Pancreas (tissue), 10 donors: ENCODE data around the gene FLT3LG. TPM values are rescaled to one million over a fixed set of nuclear protein-coding genes. Genes with fewer than 3 reads are reported as not detected.

Experiments
- ATAC-seq, 4 donors: fragments of 200-7000 bp; cut with Tn5 transposase; one replicate each; pipeline versions ENCODE4 v1.8.0 to v1.9.1; 2020; ENCODE audit warnings: mild to moderate bottlenecking in 4 of 4, moderate library complexity in 4 of 4
- DNase-seq, 6 donors: peaks; one replicate each; pipeline ENCODE4 v3.0.0-alpha.2; 2020
- FAIRE-seq: peaks from 2 replicates; lab custom pipeline; 2012; peaks lifted over from hg19 to GRCh38; lab: Jason Lieb, UNC
- H3K27ac ChIP-seq, 4 donors: fragments of 200-600 bp; sonication (generic); 1 replicate in 3 of 4; 2 replicates in 1 of 4; pipeline versions ENCODE4 v1.5.0 to v1.8.0; 2020
- H3K27me3 ChIP-seq, 4 donors: fragments of 200-600 bp; one replicate each; pipeline ENCODE4 v1.8.0; 2021
- H3K36me3 ChIP-seq, 3 donors: fragments of 200-600 bp; sonication (generic) in 1 of 3; one replicate each; pipeline versions ENCODE4 v1.5.0 to v1.8.0; 2020 to 2021
- H3K4me1 ChIP-seq, 3 donors: fragments of 200-600 bp; one replicate each; pipeline ENCODE4 v1.8.0; 2021
- H3K4me3 ChIP-seq, 4 donors: fragments of 200-600 bp; sonication (generic) in 2 of 4; one replicate each; pipeline versions ENCODE4 v1.5.0 to v1.8.0; 2020 to 2021
- H3K9me3 ChIP-seq, 4 donors: fragments of 200-600 bp; one replicate each; pipeline ENCODE4 v1.8.0; 2021
- WGBS, 2 donors: extraction: QIAGEN DNeasy Blood & Tissue Kit; methylation state at CpG; one replicate each; pipeline ENCODE4 v1.1.7; 2013; 5-methylcytosine and 5-hydroxymethylcytosine counted together
- intact Hi-C, 3 donors: fragments of 100-400 bp; cut with DNase I; formaldehyde crosslinking; loops; one replicate each; pipeline versions ENCODE4 v1.11.1 to v1.14.2; 2022
- polyA plus RNA-seq, 2 donors: library from polyadenylated mRNA; stranded (reverse); fragments of 200-250 nt; gene quantifications; one replicate each; pipeline ENCODE4 v1.2.3, GENCODE V29; 2013
- total RNA-seq, 6 donors: library from RNA; stranded (reverse); fragmentation: NEBNext Ultra II Directional in 4 of 6; extraction: Animal tissue kit (Norgen Biotek cat#: 25700) in 4 of 6; gene quantifications; one replicate each; pipeline versions ENCODE4 v1.2.1 to v1.2.4, GENCODE V29; 2021 to 2023
- TF ChIP-seq, protein P1 (sequence below), 4 donors: fragments of 200-600 bp; sonication (generic) in 3 of 4; IDR thresholded peaks; one replicate each; pipeline versions ENCODE4 v1.5.0 to v1.8.0; 2021; ENCODE audit warnings: antibody characterized with exemption in 4 of 4
- donor health status: healthy with polysubstance abuse.
- donor health status: DM: no; HTN: no; CAD: no; lungs with moderate emphysema.
- donor health status: DM: no; HTN: no; CAD: no.
- donor health status: control.
- donor health status: control.
- donor health status: Bipolar disorder and iron deficiency.
- donor health status: DM: yes; HTN: yes; CAD: no.
- donor health status: DM: no; HTN: no; CAD: no.
- donor health status: DM: no; HTN: no; CAD: no.
- donor health status: DM: yes; HTN: yes; CAD: no.

Gene FLT3LG
- total and polyA plus RNA-seq, 8 donors: 0.79 to 8.4 (median 2.7) TPM

DNA sequence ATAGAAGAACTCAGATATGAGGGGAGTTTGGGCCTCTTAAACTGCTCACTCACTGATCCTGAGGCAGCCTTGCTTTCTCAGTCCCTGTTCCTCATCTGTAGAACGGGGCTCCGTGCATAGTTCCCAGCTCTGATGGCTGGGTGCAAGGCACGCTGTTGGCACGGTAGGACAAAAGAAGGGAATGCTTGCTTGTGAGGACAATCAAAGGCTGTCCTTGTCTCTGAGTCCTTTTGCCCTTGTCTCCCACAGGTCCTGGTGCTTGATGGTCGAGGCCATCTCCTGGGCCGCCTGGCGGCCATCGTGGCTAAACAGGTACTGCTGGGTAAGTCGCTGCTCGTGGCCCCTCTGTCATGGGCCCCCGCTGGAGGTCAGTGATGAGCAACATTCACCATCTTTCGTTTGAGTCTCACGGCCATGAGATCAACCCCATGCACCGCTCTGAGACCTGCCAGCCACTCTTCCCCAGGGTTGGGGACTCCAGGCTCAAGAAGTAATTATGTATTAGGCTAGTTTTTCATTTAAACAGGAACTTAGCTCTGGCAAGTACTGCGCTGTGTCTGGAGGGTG lies 15.7 kb downstream of the FLT3LG start:
- FAIRE-seq: no peak
- no peak for ATAC-seq
- TF ChIP-seq, protein P1, sequence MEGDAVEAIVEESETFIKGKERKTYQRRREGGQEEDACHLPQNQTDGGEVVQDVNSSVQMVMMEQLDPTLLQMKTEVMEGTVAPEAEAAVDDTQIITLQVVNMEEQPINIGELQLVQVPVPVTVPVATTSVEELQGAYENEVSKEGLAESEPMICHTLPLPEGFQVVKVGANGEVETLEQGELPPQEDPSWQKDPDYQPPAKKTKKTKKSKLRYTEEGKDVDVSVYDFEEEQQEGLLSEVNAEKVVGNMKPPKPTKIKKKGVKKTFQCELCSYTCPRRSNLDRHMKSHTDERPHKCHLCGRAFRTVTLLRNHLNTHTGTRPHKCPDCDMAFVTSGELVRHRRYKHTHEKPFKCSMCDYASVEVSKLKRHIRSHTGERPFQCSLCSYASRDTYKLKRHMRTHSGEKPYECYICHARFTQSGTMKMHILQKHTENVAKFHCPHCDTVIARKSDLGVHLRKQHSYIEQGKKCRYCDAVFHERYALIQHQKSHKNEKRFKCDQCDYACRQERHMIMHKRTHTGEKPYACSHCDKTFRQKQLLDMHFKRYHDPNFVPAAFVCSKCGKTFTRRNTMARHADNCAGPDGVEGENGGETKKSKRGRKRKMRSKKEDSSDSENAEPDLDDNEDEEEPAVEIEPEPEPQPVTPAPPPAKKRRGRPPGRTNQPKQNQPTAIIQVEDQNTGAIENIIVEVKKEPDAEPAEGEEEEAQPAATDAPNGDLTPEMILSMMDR (IDR thresholded peaks at IDR 0.05): no peak
- Histone ChIP-seq H3K27ac (peak overlapping the region in 2 of 4 donors; percentile 39 to 85), H3K4me1 (peaks cover 12 to 20% (median 14%) of the 10 kb centered on the region in 3 donors), H3K36me3 (peaks cover 14 to 38% (median 30%) of the 10 kb centered on the region in 3 donors), H3K27me3 (no peaks in the 10 kb centered on the region), H3K9me3 (no peaks in the 10 kb centered on the region), H3K4me3 (peak overlapping the region in 3 of 4 donors; percentile 86 to 89 (median 87))
- no peak for DNase-seq
- WGBS, 2 donors: 38 to 40% methylated on average over 15 of the region's 15 CpGs
- intact Hi-C loops: no loop called here

DNA sequence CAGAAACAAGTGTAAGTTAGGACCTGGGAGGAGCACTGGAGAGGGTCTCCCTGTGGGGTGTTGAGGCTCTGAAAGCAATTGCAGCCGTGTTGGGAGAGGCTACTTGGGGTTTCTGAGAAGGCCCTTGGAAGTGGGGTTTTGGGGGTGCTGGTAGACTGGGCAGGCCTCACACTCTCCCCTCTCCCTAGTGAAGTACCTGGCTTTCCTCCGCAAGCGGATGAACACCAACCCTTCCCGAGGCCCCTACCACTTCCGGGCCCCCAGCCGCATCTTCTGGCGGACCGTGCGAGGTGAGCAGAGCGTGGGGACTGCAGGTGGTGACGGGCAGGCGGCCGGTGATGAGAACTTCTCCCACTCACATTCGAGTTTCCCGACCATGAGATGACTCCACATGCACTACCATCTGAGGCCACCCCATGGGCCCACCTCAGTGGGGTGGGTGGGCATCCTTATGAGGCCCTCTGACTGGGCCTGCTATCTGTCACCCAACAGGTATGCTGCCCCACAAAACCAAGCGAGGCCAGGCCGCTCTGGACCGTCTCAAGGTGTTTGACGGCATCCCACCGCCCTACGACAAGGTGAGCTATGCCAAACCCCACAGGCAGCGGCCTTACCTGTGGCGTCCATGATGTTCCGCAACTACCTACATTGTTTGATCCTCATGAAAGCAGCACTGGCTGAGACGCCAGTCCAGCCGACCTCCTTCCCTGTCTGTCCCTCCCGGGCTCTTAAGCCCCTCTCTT lies 16.4 kb downstream of the FLT3LG start:
- H3K4me3 ChIP-seq: peak overlapping the region in 2 of 4 donors; percentile 86 to 89
- ATAC-seq (no peak), DNase-seq (peak in 1 of 6 donors; percentile 78), FAIRE-seq (no peak)
- no peaks in the 10 kb centered on the region for H3K9me3 ChIP-seq
- H3K36me3 ChIP-seq: peaks cover 14 to 38% (median 30%) of the 10 kb centered on the region in 3 donors
- no peaks in the 10 kb centered on the region for H3K27me3 ChIP-seq
- TF ChIP-seq, protein P1 (IDR thresholded peaks at IDR 0.05): no peak
- intact Hi-C loops: no loop called here
- peaks cover 12 to 20% (median 14%) of the 10 kb centered on the region in 3 donors for H3K4me1 ChIP-seq
- 71 to 83% methylated on average over 26 to 27 of the region's 27 CpGs for WGBS, 2 donors
- H3K27ac ChIP-seq: peak overlapping the region in 1 of 4 donors; percentile 6

DNA sequence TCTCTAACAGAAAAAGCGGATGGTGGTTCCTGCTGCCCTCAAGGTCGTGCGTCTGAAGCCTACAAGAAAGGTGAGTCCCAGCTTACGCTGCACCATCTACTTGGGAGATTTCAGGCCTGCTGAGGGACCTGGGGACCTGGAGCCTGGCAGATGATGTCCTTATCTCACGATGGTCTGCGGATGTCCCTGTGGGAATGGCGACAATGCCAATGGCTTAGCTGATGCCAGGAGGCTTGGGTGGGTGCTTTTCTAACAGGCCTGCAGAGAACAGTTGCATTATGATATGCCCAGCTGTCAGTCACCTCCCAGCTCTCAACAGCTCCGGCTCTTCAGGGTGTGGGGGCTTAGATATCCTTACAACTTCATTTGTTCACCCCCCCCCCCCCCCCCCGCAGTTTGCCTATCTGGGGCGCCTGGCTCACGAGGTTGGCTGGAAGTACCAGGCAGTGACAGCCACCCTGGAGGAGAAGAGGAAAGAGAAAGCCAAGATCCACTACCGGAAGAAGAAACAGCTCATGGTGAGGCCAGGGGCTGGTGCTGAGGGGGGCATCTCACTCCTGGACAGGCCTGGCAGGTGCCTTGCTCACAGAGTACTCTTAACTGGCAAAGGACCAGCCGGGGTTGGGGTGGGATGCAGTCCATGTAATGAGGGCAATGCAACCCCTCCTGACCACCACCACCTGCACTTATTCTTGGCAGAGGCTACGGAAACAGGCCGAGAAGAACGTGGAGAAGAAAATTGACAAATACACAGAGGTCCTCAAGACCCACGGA lies 17.2 kb downstream of the FLT3LG start:
- ATAC-seq (no peak), DNase-seq (no peak), FAIRE-seq (no peak)
- TF ChIP-seq, protein P1 (IDR thresholded peaks at IDR 0.05): no peak
- intact Hi-C loops: no loop called here
- Histone ChIP-seq H3K9me3 (no peaks in the 10 kb centered on the region), H3K36me3 (peaks cover 14 to 38% (median 30%) of the 10 kb centered on the region in 3 donors), H3K27me3 (no peaks in the 10 kb centered on the region), H3K4me3 (no peak overlapping the region), H3K27ac (no peak overlapping the region), H3K4me1 (peaks cover 12 to 20% (median 14%) of the 10 kb centered on the region in 3 donors)
- 48 to 55% methylated on average over 14 to 17 of the region's 17 CpGs for WGBS, 2 donors

DNA sequence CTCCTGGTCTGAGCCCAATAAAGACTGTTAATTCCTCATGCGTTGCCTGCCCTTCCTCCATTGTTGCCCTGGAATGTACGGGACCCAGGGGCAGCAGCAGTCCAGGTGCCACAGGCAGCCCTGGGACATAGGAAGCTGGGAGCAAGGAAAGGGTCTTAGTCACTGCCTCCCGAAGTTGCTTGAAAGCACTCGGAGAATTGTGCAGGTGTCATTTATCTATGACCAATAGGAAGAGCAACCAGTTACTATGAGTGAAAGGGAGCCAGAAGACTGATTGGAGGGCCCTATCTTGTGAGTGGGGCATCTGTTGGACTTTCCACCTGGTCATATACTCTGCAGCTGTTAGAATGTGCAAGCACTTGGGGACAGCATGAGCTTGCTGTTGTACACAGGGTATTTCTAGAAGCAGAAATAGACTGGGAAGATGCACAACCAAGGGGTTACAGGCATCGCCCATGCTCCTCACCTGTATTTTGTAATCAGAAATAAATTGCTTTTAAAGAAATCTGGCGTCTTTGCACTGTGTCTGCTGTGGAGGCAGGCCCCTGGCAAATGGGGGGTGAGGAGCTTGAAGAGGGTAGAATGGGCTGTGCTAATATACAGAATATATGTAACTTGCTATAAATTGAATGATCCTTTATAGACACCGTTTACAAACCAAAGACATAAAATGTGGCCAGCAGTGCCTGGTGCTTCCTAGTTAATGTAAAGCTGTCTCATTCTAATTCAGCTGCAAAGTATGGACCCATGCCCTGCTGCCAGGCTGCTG lies 18.0 kb downstream of the FLT3LG start:
- intact Hi-C loops: no loop called here
- Histone ChIP-seq H3K27me3 (no peaks in the 10 kb centered on the region), H3K36me3 (peaks cover 14 to 38% (median 30%) of the 10 kb centered on the region in 3 donors), H3K4me3 (no peak overlapping the region), H3K4me1 (peaks cover 12 to 20% (median 14%) of the 10 kb centered on the region in 3 donors), H3K9me3 (no peaks in the 10 kb centered on the region), H3K27ac (peak overlapping the region in 1 of 4 donors; percentile 22)
- ATAC-seq (no peak), DNase-seq (no peak), FAIRE-seq (no peak)
- TF ChIP-seq, protein P1 (IDR thresholded peaks at IDR 0.05): no peak
- 43 to 44% methylated on average over 7 of the region's 7 CpGs for WGBS, 2 donors
